Measurements from ENCODE around the gene SELP. TPM values are rescaled to one million over a fixed set of nuclear protein-coding genes. Genes with fewer than 3 reads are reported as not detected.
A peak's percentile ranks its signal among the peaks of the same experiment; 100 is the strongest.

The SELP gene
- total and polyA plus RNA-seq, 2 of the 13 experiments (the other 11 are each of a cell fraction or from before 2014, with no cell fraction given), result 0.11 TPM; not detected in 1

DNA sequence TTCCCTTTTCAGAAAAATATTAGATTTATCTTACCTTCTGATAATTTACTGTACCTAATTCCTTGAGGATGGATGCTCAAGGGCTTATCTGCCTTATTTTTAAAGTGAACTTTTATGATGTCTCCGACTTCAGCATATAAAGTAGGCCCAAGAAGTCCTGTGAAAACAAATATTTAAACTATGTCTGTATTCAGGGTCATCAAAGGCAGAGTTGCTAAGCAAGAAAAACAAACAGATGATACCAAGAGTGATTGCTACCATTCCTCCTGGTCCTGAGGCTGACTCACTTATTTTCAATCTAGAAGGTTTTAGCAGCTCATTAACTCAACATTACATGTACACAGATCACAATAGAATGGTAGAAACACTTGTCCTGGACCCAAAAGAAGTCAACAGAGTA is 57.7 kb downstream of the SELP start (continued):
- no peak for TF ChIP-seq ZNF367 (CRISPR knock-in tag; IDR thresholded peaks at IDR 0.05; ENCODE audit: borderline replicate concordance)
- TF ChIP-seq ZNF652 (CRISPR knock-in tag; IDR thresholded peaks at IDR 0.05; ENCODE audit: borderline replicate concordance, low read depth), result no peak
- no peak for TF ChIP-seq CC2D1A (CRISPR knock-in tag; IDR thresholded peaks at IDR 0.05)
- TF ChIP-seq ZNF777 (CRISPR knock-in tag; IDR thresholded peaks at IDR 0.05), result no peak
- TF ChIP-seq TRIM24 (CRISPR knock-in tag; IDR thresholded peaks at IDR 0.05), result no peak
- TF ChIP-seq HHEX (CRISPR knock-in tag; IDR thresholded peaks at IDR 0.05), result peak; percentile 30; the same call in 1 of the 2 replicates
- TF ChIP-seq ZNF547 (CRISPR knock-in tag; IDR thresholded peaks at IDR 0.05), result no peak
- TF ChIP-seq MAFK (conservative IDR thresholded peaks at IDR 0.05 in 1 of 2, IDR thresholded peaks at IDR 0.05 in 1 of 2; ENCODE audit: low read length in 2 of 2), result 0 out of 4 replicates have a peak, but pooled peaks of 1 of the 2 experiments have one; percentile 1
- no peak for TF ChIP-seq GABPA (IDR thresholded peaks at IDR 0.05; ENCODE audit: low read depth, low read length)
- TF ChIP-seq GABPA (CRISPR knock-in tag; IDR thresholded peaks at IDR 0.05; ENCODE audit: low read depth), result no peak
- no peak for TF ChIP-seq FOXP1 (IDR thresholded peaks at IDR 0.05)
- peak; percentile 71 for TF ChIP-seq FOXP1 (CRISPR knock-in tag; IDR thresholded peaks at IDR 0.05)
- TF ChIP-seq ZNF766 (CRISPR knock-in tag; IDR thresholded peaks at IDR 0.05; ENCODE audit: borderline replicate concordance), result no peak
- TF ChIP-seq ZNF670 (CRISPR knock-in tag; IDR thresholded peaks at IDR 0.05; ENCODE audit: borderline replicate concordance), result no peak
- no peak for TF ChIP-seq GZF1 (CRISPR knock-in tag; IDR thresholded peaks at IDR 0.05)
- no peak for TF ChIP-seq ZNF660 (CRISPR knock-in tag; IDR thresholded peaks at IDR 0.05; ENCODE audit: borderline replicate concordance, low read depth)
- TF ChIP-seq CCDC6 (CRISPR knock-in tag; IDR thresholded peaks at IDR 0.05), result no peak
- no peak for TF ChIP-seq YEATS2 (CRISPR knock-in tag; IDR thresholded peaks at IDR 0.05; ENCODE audit: borderline replicate concordance)
- no peak for TF ChIP-seq SMAD3 (CRISPR knock-in tag; IDR thresholded peaks at IDR 0.05)
- TF ChIP-seq SRSF9 (IDR thresholded peaks at IDR 0.05; ENCODE audit: borderline replicate concordance, insufficient read depth, low read depth, low read length, poor library complexity, severe bottlenecking), result no peak
- no peak for TF ChIP-seq SMYD3 (CRISPR knock-in tag; IDR thresholded peaks at IDR 0.05)
- no peak for TF ChIP-seq MTF1 (CRISPR knock-in tag; IDR thresholded peaks at IDR 0.05)
- TF ChIP-seq STAT6 (CRISPR knock-in tag; IDR thresholded peaks at IDR 0.05; ENCODE audit: borderline replicate concordance), result no peak
- TF ChIP-seq RBAK (CRISPR knock-in tag; IDR thresholded peaks at IDR 0.05), result no peak
- TF ChIP-seq KLF11 (CRISPR knock-in tag; IDR thresholded peaks at IDR 0.05), result no peak
- no peak for TF ChIP-seq RAD51 (IDR thresholded peaks at IDR 0.05; ENCODE audit: borderline replicate concordance)
- no peak for TF ChIP-seq ZBTB7A (CRISPR knock-in tag; IDR thresholded peaks at IDR 0.05)
- no peak for TF ChIP-seq XRCC5 (optimal IDR thresholded peaks at IDR 0.05; ENCODE audit: low read length)
- no peak for TF ChIP-seq ZFYVE20 (CRISPR knock-in tag; IDR thresholded peaks at IDR 0.05; ENCODE audit: borderline replicate concordance, low read depth)
- no peak for TF ChIP-seq SATB2 (CRISPR knock-in tag; IDR thresholded peaks at IDR 0.05)
- no peak for TF ChIP-seq FOXO4 (CRISPR knock-in tag; conservative IDR thresholded peaks at IDR 0.05)
- no peak for TF ChIP-seq MED13 (CRISPR knock-in tag; IDR thresholded peaks at IDR 0.05)
- no peak for TF ChIP-seq ETV5 (CRISPR knock-in tag; IDR thresholded peaks at IDR 0.05; ENCODE audit: borderline replicate concordance)

Measured in HepG2 (cell line).